Regular cardiac myocyte (primary cell): ENCODE measurements around the gene GFY. TPM values are rescaled to one million over a fixed set of nuclear protein-coding genes. Genes with fewer than 3 reads are reported as not detected.

Source experiments
- total RNA-seq: library from RNA; depleted of rRNA; stranded (reverse); fragments of >200 nt; gene quantifications from 2 replicates; pipeline ENCODE4 v1.2.3, GENCODE V29; 2014

GFY gene, protein sequence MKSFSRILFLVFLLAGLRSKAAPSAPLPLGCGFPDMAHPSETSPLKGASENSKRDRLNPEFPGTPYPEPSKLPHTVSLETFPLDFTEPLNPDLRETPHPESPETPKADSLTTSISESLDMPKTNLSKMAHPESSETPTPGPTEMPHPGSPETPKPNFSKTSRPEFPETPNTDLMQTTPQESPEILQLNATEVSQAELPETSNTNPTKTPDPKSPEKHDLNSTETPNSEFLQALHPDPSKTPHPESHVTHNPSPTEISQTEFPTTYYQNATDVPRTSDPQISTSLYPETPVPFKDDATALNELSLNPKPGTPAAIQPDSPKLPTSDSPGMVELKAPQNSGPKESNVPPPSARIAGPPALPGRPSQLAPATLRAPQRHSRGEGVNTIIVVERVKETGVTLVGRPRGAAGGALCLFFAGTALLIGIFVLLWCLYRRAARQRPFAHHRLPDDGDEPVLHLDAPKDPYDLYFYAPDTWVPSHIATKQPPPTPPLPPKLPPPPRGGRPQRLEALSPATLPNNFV
- total RNA-seq, result not detected in 2 replicates

DNA sequence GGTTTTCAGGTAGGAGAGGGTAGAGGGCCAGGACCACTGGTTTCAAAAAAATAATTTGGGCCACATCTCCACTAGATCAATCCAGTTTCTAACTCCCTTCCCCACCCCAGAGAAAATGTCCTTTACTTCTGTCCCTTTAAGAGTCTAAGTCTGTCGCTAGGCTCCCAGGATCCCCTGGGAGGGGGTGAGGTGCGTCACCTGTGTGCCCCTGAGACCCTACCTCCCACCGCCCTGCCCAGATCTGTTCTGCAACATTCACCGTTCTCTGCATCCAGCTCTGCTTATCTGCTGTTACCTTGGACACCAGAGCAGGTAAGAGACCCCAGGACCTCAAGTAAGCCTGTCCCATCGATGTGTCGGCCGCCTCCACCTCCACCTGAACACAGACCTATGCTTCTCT lies at the start of gene GFY:
Gene GFY (plus strand): TSS at position 211 of the 400 bp plus-strand sequence. CDS start 1,043 bp downstream, outside the sequence.

DNA sequence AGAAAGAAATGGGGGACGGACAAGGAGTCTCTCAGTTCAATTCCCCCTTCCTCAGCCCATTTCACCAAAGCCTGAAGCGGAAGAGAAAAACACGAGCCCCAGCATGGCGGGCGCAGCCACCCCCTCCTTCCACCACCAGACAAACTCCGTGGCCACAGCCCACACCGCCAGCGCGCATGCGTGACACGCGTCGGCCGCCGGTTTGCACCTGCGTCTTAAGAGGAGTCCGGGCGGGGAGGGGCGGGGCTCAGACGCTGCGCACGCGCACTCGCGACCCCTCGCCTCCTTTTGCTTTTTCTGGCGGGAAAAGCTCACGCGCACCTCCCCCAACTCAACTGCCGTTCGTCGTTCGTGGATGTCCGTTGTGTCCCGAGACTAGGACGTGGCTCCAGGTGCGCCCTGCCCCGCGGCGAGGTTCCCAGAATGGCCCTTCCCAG lies 37.2 kb upstream of the GFY start, which contains the start of gene KASH5:
Gene KASH5 (plus strand): TSS at position 314 of the 437 bp plus-strand sequence. CDS start 2,635 bp downstream, outside the sequence.

DNA sequence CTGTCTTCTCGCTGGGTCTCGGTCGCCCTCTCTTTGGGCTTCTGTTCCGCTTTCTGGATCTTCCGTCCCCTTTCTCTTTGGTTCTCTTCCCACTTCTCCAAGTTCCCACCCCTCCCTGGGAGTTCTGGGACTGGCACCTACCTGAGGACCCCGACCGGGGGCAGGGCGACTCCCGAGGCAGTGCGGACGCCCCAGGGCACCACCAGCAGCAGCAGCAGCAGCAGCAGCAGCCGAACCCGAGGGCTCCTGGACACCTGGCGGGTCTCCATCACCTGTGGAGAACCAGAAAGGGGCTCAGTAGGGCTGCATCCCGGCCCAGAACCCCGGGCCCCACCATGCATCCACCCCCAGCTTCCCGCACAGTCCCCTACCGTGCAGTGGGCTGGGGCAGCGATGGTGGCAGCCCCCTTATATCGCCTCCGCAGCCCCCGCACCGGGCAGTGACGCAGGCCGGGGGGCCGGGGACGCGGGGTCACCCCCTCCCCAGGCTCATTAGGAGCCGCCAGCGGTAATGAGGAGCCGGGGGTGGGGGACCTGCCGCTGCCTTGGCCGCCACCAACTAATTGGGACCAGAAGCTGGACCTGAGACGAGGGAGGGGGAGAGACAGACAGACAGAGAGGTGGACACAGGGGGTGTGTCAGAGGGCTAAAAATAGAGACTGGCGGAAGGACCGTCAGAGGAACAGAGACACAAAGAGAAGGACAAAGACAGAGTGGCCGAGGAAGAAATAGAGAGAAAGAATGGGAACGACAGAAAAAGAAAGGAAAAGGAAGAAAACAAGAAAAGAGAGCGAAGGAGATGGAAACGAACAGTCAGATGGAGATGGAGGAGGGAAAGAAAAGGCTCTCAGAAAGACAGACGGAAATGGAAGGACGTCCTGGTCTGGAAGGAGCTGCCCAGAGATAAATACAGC lies 1.9 kb upstream of the GFY start, which contains the start of gene PTH2:
Gene PTH2 (minus strand): TSS at position 371 of the 914 bp plus-strand sequence. CDS start 102 bp downstream, at position 269.

DNA sequence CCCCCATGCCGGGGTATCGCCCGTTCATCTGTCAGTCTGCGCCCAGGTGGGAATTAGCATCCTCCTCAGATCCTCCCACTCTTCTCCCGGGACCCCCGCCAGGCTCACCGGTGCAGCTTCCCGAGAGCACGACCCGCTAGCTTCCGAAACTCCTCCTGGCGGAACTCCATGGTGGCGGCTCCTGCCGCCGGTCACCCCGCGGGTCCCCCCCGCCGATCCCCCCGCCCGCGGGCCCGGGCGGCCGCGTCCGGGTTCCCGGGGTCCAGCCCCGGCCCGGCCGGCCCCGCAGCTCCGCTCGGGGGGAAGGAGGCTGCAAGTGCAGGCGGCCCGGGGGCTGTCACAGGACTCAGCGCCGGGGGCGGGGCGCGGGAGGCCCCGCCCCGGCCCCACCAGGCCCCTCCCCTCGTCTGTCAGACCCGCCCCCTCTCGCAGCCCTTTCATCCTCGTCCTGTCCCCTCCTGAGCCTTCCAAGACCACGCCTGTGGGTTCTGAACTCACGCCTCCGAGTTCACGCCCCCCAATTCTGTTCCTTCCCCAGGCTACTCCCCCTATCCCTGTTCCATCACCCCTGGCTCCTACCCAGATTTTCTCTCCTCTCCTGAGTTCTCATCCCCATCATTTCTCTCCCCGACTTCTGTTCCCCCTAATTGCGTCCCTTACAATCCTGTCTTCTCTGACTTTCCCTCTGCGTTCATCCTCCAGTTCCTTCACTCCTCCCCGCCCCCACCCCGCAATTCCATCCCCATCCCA lies 16.2 kb downstream of the GFY start, which contains the start of gene SLC17A7:
Gene SLC17A7 (minus strand): TSS at position 318 of the 750 bp plus-strand sequence. CDS start 148 bp downstream, at position 170.

DNA sequence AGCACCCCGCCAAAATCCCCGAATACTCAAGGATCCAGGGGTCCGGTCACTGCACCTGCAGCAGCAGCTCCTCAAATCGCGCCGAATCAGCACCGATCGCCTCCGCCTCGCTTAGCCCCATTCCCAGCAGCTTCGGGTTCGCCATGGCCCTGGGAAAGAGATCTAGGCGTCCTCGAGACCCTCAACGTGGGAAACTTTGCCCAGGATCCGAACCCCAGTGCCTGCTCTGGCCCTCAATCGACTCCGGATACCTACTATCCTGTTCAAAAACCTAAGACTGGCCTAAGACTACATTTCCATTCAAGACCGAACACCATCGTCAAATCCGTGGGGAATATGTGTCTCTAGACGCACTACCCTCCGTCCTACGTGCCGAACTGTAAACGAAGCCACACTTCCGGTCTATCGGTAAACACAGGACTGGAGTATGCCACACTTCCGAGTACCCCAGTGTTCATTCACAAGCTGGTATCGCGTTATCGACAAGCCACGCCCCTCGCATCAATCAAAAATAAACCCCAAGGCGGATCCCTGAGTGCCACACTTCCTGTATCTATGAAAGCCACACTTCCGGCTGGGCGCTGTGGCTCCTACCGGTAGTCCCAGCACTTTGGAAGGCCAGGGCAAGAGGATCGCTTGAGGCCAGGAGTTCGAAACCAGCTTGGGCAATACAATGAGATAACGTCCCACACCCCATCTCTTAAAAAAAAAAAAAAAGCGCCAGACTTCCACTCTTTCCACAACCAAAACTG lies 26.4 kb downstream of the GFY start, which contains the start of gene PIH1D1:
Gene PIH1D1 (minus strand): TSS at position 385 of the 752 bp plus-strand sequence. CDS start 240 bp downstream, at position 145.

DNA sequence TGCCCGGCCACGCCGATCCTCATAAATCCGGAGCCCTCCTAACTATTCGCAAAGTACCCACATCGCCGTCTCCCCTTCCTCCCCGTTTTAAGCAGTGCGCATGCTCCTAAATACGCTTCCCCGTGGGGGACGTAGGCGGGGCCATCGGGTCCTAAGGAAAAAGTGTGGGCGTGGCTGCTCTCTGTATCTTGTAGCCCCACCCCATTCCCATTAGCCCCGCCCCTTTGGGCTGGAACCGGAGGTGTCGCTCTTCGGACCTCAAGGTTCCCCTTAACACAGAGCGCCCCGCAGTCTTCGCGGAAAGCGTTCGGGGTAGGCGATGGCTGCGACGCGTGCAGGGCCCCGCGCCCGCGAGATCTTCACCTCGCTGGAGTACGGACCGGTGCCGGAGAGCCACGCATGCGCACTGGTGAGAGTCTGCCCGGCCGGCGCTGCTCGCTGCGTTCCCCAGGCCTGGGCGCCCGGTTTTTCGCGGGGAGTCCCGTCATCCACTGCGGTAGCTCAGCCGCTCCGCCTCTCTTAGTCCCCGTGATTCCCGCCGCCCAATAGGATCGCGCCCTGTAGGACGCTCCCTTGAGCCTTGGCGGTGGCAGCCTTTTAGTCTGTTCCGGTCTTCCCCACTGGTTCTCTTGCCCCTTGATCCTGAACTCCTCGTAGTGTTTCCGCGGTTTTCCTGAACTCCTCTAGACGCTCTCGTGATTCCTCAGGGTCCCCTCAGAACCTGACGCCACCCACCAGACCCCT lies 28.0 kb downstream of the GFY start, which contains the start of gene ALDH16A1:
Gene ALDH16A1 (plus strand): TSS at position 213 of the 744 bp plus-strand sequence. CDS start 107 bp downstream, at position 320.

DNA sequence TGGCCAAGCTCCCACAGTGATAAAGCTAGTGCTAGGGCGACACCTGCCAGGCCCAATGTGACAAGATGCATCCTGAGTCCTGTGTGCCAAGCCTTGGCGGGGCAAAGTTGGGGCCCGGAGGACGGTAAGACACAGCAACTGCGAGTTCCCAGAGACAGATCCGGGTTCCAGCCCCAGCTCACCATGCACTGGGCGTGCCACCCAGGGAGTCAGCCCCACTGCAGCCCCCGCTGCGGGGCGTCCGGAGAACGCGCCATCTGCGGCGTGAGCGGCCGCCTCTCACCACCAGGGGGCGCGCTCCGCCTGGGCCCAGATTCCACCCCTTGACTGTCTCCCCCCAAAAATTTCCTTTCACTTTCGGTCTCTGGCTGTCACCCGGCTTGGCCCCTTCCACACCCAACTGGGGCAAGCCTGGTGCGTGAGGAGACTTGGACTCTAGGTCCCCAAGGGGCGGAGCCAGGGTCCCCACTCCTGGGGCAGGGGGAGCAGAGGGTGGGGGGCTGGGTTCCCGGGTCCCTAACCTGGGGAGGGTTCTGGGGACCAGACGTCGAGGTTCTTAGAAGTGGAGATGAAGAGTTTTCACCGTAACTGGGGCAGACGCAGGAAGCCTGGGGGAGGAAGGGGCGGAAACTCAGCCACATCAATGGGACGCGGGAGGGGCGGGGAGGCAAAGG lies 48.8 kb downstream of the GFY start, which contains the start of gene FLT3LG:
Gene FLT3LG (plus strand): TSS at position 348 of the 674 bp plus-strand sequence. CDS start 425 bp downstream, outside the sequence.

Other genes with a start within 250 kb of the GFY start
- 0.38 and 0.56 TPM in 2 replicates for gene SLC6A16, start 100.2 kb upstream of the GFY start, total RNA-seq
- 0.28 TPM in 1 of 2 replicates, not detected in the other for gene CD37, start 90.0 kb upstream of the GFY start, total RNA-seq
- gene TEAD2, start 63.0 kb upstream of the GFY start, total RNA-seq, result 14.7 and 25.9 TPM in 2 replicates
- not detected in 2 replicates for gene DKKL1, start 61.5 kb upstream of the GFY start, total RNA-seq
- not detected in 2 replicates for gene KASH5, start 37.1 kb upstream of the GFY start, total RNA-seq
- not detected in 2 replicates for gene PTH2, start 1.9 kb upstream of the GFY start, total RNA-seq
- gene SLC17A7, start 16.1 kb downstream of the GFY start, total RNA-seq, result 0.19 and 1.1 TPM in 2 replicates
- 133 and 157 TPM in 2 replicates for gene PIH1D1, start 26.4 kb downstream of the GFY start, total RNA-seq
- 17.2 and 59.2 TPM in 2 replicates for gene ALDH16A1, start 27.8 kb downstream of the GFY start, total RNA-seq
- 1.5 and 3.4 TPM in 2 replicates for gene FLT3LG, start 48.8 kb downstream of the GFY start, total RNA-seq
- 2,978 and 3,842 TPM in 2 replicates for gene RPL13A, start 62.2 kb downstream of the GFY start, total RNA-seq
- gene RPS11, start 71.0 kb downstream of the GFY start, total RNA-seq, result 3,515 and 5,692 TPM in 2 replicates
- 19.0 and 69.3 TPM in 2 replicates for gene FCGRT, start 87.3 kb downstream of the GFY start, total RNA-seq
- 198 and 257 TPM in 2 replicates for gene RCN3, start 102.6 kb downstream of the GFY start, total RNA-seq
- 49.6 and 72.9 TPM in 2 replicates for gene NOSIP, start 155.2 kb downstream of the GFY start, total RNA-seq
- gene PRRG2, start 155.9 kb downstream of the GFY start, total RNA-seq, result 0.19 and 1.1 TPM in 2 replicates
- gene PRR12, start 165.8 kb downstream of the GFY start, total RNA-seq, result 1.1 and 1.3 TPM in 2 replicates
- 60.8 and 71.9 TPM in 2 replicates for gene RRAS, start 214.8 kb downstream of the GFY start, total RNA-seq
- gene SCAF1, start 216.8 kb downstream of the GFY start, total RNA-seq, result 10.1 and 21.5 TPM in 2 replicates
- gene IRF3, start 240.5 kb downstream of the GFY start, total RNA-seq, result 48.8 and 80.3 TPM in 2 replicates
- gene BCL2L12, start 240.5 kb downstream of the GFY start, total RNA-seq, result 2.8 and 12.8 TPM in 2 replicates